IPS-18c (cell line): Measurements from ENCODE around the gene SCAMP1.

ENCODE experiments used
- H3K4me3 ChIP-seq: 2 replicates; pipeline ENCODE4 v1.7.0; 2013; ENCODE audit warnings: low read depth, mild to moderate bottlenecking, low read length, moderate library complexity; ENCODE audit not compliant: insufficient read depth
- H3K9me3 ChIP-seq: one replicate; pipeline ENCODE4 v1.6.1; 2013; ENCODE audit warnings: mild to moderate bottlenecking, low read length, moderate library complexity; ENCODE audit not compliant: control insufficient read depth, insufficient read depth

Gene SCAMP1

GRCh38 chr5:78514427-78515330 lies 154.3 kb downstream of the SCAMP1 start:
- no peak overlapping the region for H3K4me3 ChIP-seq
- peaks cover 2% of the 10 kb centered on the region for H3K9me3 ChIP-seq

DNA sequence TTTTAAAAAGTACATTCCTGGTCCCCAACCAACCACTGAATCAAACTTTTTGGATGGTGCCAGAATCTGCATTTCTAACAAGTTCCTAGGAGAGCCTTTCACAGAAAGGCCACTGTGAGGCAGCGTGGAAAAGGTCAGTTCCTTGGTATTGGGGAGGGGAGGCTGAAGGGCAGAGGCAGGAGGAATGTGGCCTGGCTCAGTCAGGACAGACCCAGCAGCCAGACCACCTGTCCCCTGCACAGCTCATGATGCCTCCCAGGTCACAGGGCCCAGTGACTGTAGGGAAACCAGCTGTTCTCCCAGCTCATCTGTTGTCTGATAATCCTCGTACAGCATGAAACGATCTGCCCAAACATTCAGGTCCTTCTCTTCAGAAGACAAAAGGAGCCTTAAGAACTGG lies 155.3 kb downstream of the SCAMP1 start:
- no peak overlapping the region for H3K4me3 ChIP-seq
- peaks cover 2% of the 10 kb centered on the region for H3K9me3 ChIP-seq

DNA sequence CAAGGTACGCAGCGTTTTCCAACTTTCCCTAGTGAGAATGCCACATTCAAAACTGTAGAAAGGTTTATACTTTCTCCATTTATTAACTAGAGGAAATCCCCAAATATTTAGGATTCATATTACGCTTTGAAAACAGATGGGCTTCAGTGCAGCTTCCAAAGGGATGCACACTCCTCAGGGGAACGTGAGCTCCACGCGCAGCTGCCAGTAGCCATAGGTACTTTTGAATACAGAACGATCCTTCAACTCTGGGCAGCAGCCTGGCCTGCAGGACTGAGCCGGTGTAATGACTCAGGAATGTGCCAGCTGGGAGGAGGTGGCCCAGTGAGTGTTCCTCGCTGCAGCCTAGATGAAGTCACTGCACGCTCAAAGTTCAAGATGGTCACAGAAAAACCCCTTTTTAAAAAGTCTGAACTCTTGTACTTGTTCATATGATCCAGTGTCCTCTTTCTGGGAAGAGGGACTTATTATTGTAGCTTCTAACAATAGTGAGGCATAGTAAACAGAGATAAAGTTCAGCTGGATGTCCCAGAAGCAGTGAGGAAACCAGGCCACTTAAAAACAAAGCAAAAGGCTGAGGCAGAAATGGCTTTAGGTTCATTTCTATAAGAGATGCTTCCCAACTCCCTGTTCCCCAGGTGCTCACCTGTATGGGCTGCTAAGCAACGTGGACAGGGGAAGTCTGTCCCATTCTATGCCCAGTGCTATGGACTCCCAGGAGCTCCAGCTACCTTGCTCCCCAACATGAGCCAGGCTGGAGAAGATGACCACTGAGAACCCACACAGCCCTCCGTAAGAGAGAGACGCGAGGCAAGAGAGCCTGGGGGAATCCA lies 158.2 kb downstream of the SCAMP1 start:
- Histone ChIP-seq H3K9me3 (no peaks in the 10 kb centered on the region), H3K4me3 (no peak overlapping the region)

GRCh38 chr5:78519198-78519941 lies 159.0 kb downstream of the SCAMP1 start:
- H3K4me3 ChIP-seq, result no peak overlapping the region
- H3K9me3 ChIP-seq, result no peaks in the 10 kb centered on the region

DNA sequence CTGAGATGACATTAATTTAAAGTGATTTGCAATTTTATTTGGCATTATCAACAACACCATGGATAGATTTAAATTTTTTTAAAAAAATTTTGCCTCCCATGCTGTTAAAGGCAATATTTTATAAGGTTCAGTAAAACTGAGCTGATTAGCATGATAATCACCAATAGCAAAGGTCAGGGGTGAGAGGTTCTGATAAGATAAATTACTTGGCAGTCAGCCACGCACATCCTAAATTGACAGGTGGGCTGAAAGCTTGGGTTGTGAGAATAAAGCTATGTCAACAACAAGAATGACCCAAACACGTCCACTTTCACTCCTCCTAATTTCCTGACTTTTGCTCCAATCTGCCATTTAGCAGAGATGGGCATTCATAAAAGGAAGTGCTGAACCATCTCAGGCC lies 161.0 kb downstream of the SCAMP1 start:
- no peak overlapping the region for H3K4me3 ChIP-seq

GRCh38 chr5:78522476-78523260 lies 162.3 kb downstream of the SCAMP1 start:
- H3K4me3 ChIP-seq, result no peak overlapping the region
- H3K9me3 ChIP-seq, result no peaks in the 10 kb centered on the region

More for the DNA sequence above, 161.0 kb downstream of the SCAMP1 start:
- no peaks in the 10 kb centered on the region for H3K9me3 ChIP-seq

DNA sequence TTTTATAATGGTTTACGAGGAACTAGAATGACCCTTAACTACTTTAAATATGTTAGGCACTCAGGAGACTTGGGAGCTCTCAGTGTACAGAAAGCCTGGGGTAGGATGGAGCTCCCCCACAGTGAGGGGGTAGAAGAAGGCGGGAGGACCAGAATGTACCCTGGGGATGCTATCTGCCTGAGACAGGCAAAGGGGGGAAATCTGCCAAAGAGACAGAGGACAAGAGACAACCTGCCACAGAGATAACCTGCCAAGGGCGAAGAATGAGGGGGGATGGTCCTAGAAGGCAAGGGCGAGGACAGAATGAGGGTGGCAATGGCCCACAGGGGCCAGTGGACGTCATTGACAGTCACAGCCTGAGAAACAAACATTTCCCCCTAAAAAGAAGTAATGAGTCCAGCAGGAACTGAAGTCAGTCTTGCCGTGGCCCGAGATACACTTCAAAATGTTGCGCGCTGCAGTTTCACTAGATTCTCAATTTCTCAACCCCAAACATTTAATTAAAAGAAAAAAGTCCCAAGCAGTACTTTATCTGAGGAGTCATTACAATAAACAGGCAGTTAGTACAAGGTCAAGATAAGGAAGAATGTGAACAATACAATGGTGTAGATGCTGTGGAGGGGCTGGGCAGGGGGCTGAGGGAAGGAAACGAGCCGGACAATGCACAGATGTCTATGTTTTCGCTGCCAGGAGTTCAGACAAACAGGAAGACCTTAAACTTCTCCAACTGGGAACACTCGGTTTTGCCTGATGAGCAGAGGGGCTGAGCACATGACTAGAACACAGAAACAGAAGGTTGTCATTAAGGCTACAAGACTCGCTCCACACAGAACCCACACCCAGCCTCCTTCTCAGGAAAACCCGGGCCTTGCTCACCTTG lies 163.1 kb downstream of the SCAMP1 start:
- H3K4me3 ChIP-seq, result no peak overlapping the region
- H3K9me3 ChIP-seq, result no peaks in the 10 kb centered on the region

DNA sequence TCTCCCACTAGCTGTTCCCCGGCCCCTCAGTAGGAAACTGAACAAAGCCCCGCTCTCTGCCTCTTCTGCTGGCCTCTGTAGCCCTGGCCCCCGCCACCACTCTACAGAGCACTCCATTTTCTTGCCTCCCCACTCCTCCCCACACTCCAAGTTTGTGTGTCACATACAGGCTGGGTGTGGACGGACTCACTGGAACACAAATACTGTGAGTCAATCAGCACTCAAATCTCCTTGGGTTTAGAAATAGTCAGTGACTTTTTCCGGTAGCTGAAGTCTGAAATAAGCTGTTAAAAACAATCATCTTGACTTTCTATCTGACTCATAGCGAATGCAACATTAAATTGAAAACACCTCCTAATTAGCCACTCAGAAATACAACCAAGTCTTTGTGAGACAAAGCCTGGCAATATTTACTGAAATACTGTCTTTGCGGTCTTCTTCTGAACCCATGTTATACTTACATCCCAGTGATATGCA lies 165.7 kb downstream of the SCAMP1 start:
- no peak overlapping the region for H3K4me3 ChIP-seq
- H3K9me3 ChIP-seq, result no peaks in the 10 kb centered on the region

DNA sequence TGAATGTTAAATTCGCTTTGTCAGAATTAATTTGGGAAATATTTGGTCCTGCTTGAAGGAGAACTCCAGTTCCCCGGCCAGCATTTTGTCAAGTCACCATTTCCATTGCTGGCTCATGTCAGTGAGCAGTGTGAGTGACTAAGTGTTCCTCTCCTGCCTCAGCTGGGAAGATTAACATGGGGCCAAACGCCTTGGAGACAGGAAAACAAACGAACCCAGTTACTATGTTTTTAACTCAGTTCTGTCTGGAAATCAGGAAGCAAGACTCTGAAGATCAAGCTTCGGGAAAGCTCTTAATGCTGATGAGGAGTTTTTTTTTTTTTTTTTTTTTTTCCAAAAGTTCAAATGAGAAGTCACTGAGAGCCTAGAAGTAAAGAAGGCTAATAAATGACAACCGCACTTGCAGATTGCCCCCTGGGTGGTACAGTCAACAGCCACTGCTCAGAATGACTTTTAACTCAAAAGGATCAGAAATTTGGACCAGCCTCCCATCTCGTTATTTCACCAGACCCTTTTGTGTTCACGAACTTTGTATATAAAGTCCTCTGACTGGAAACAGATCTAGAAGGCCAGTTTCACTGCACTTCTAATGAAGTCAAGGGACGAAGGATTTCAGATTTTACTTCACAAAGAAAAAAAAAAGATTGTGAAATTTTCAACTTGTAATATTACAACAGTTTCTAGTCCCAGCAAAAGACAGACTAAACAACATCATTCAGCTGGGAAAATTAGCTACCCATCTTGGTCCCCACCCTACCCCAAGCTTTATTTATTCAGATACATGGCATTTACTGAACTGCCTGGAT lies 166.8 kb downstream of the SCAMP1 start:
- Histone ChIP-seq H3K4me3 (no peak overlapping the region), H3K9me3 (no peaks in the 10 kb centered on the region)

- no peak overlapping the region for H3K4me3 ChIP-seq
- H3K9me3 ChIP-seq, result no peaks in the 10 kb centered on the region
Observed at GRCh38 chr5:78527925-78528324, 167.5 kb downstream of the SCAMP1 start.
